H1 (cell line): ENCODE measurements around the gene ADO. TPM values are rescaled to one million over a fixed set of nuclear protein-coding genes. Genes with fewer than 3 reads are reported as not detected.
A peak's percentile ranks its signal among the peaks of the same experiment; 100 is the strongest.

Experiments used
- ASH2L ChIP-seq: fragments of 200-600, 300-600 bp; sonication (generic); IDR thresholded peaks from one replicate; pipeline ENCODE4 v1.7.1; 2017; ENCODE audit warnings: low read length
- BACH1 ChIP-seq: IDR thresholded peaks from 2 replicates; pipeline ENCODE4 v1.6.1; 2012; ENCODE audit warnings: low read length, improper control_type of control experiment
- CHD1 ChIP-seq: IDR thresholded peaks from 2 replicates; pipeline ENCODE4 v1.6.1; 2012; ENCODE audit warnings: low read depth, low read length, improper control_type of control experiment
- CHD2 ChIP-seq: IDR thresholded peaks from 2 replicates; pipeline ENCODE4 v1.6.1; 2012; ENCODE audit warnings: low read length, improper control_type of control experiment
- GABPA ChIP-seq: IDR thresholded peaks from 2 replicates; pipeline ENCODE4 v1.6.1; 2011; ENCODE audit warnings: mild to moderate bottlenecking, low read length, moderate library complexity, borderline replicate concordance; ENCODE audit not compliant: insufficient read depth
- HDAC6 ChIP-seq: IDR thresholded peaks from one replicate; pipeline ENCODE4 v1.7.1; 2012; ENCODE audit warnings: low read depth, mild to moderate bottlenecking, inconsistent platforms, low read length, moderate library complexity
- KDM5A ChIP-seq: fragments of 200-600 bp; IDR thresholded peaks from 2 replicates; pipeline ENCODE4 v1.7.1; 2012; ENCODE audit warnings: mild to moderate bottlenecking, low read length, inconsistent platforms, mixed read lengths
- MAFK ChIP-seq: IDR thresholded peaks from 2 replicates; pipeline ENCODE4 v1.6.1; 2012; ENCODE audit warnings: low read depth, mild to moderate bottlenecking, improper control_type of control experiment, low read length
- MAX ChIP-seq: IDR thresholded peaks from 2 replicates; pipeline ENCODE4 v1.6.1; 2012; ENCODE audit warnings: inconsistent platforms
- POLR2AphosphoS5 ChIP-seq: IDR thresholded peaks from 2 replicates; pipeline ENCODE4 v1.6.1; 2011; ENCODE audit warnings: low read depth, low read length
- RFX5 ChIP-seq: IDR thresholded peaks from 2 replicates; pipeline ENCODE4 v1.6.1; 2011; ENCODE audit warnings: low read depth, low read length, improper control_type of control experiment, borderline replicate concordance
- RNF2 ChIP-seq: fragments of 200-900, 300-1000 bp; sonication (generic); IDR thresholded peaks from 2 replicates; pipeline ENCODE4 v1.7.1; 2016; ENCODE audit warnings: borderline replicate concordance, low read depth, mild to moderate bottlenecking, antibody characterized with exemption, low read length; ENCODE audit not compliant: poor library complexity, severe bottlenecking; ENCODE audit errors: missing control alignments
- SAP30 ChIP-seq: fragments of 300-600 bp; sonication (generic); IDR thresholded peaks from 2 replicates; pipeline ENCODE4 v1.7.1; 2012; ENCODE audit warnings: low read length, moderate library complexity, mild to moderate bottlenecking, inconsistent platforms; ENCODE audit not compliant: insufficient read depth, insufficient replicate concordance
- SIN3A ChIP-seq, 2 experiments: IDR thresholded peaks in 1 of 2; conservative IDR thresholded peaks in 1 of 2; 2 replicates each; pipeline ENCODE4 v1.6.1; 2011 to 2012; ENCODE audit warnings: low read length in 2 of 2, improper control_type of control experiment in 1 of 2, low read depth in 1 of 2, mild to moderate bottlenecking in 1 of 2
- SIRT6 ChIP-seq: IDR thresholded peaks from one replicate; pipeline ENCODE4 v1.7.1; 2012; ENCODE audit warnings: low read length, inconsistent platforms
- SP4 ChIP-seq: IDR thresholded peaks from 2 replicates; pipeline ENCODE4 v1.6.1; 2012; ENCODE audit warnings: low read length, inconsistent platforms
- SRF ChIP-seq: IDR thresholded peaks from 2 replicates; pipeline ENCODE4 v1.6.1; 2011; ENCODE audit warnings: mild to moderate bottlenecking, low read depth, low read length, moderate library complexity
- USF2 ChIP-seq: IDR thresholded peaks from 2 replicates; pipeline ENCODE4 v1.6.1; 2011; ENCODE audit warnings: low read length, improper control_type of control experiment
- ZNF274 ChIP-seq: IDR thresholded peaks from 2 replicates; pipeline ENCODE4 v1.7.0; 2012; ENCODE audit warnings: low read length, borderline replicate concordance; ENCODE audit errors: extremely low read depth
- polyA plus RNA-seq, 7 experiments: library from polyadenylated mRNA; depleted of rRNA in 3 of 7; stranded (reverse) in 5 of 7; unstranded in 2 of 7; fragments of >200 nt in 5 of 7; fragments of 200-250 nt in 2 of 7; gene quantifications; 1 replicate in 5 of 7; 2 replicates in 1 of 7; 4 replicates in 1 of 7; pipeline versions ENCODE4 v1.2.1 to v1.2.3, GENCODE V29; 2011 to 2013; ENCODE audit warnings: missing spikeins in 2 of 7, mixed read lengths in 2 of 7
- total RNA-seq: library from RNA; stranded (reverse); fragmentation: NEBNext Ultra II Directional; extraction: Animal tissue kit (Norgen Biotek cat#: 25700); gene quantifications from 2 replicates; pipeline ENCODE4 v1.2.1, GENCODE V29; 2021
- TF ChIP-seq, protein P1 (sequence below), 3 experiments: IDR thresholded peaks; 1 replicate in 2 of 3; 2 replicates in 1 of 3; pipeline versions ENCODE4 v1.5.1 to v1.6.1; 2011; ENCODE audit warnings: low read length in 3 of 3, mild to moderate bottlenecking in 3 of 3, inconsistent platforms in 2 of 3, low read depth in 1 of 3, moderate library complexity in 1 of 3; ENCODE audit not compliant: insufficient read depth in 1 of 3; ENCODE audit errors: control extremely low read depth in 1 of 3

ADO gene
- total and polyA plus RNA-seq, 2 of the 8 experiments (the other 6 are each of a cell fraction or from before 2014, with no cell fraction given), result 18.7 to 27.9 TPM

GRCh38 chr10:62804356-62805230 lies at the start of gene ADO (continued):
- TF ChIP-seq SAP30 (no peak), RNF2 (no peak), SIRT6 (no peak), KDM5A (peak; percentile 10; the same call in 1 of the 2 replicates), ASH2L (peak; percentile 54), ZNF274 (no peak), SP4 (no peak), USF2 (no peak), BACH1 (no peak), MAFK (no peak), GABPA (peak; percentile 89), RFX5 (no peak), SIN3A (conservative IDR thresholded peaks at IDR 0.05 in 1 of 2, IDR thresholded peaks at IDR 0.05 in 1 of 2; ENCODE audit: low read depth in 1 of 2, low read length in 2 of 2) (peak in 1 of 2 experiments; percentile 88; a peak in 2 of 4 replicates), SRF (no peak), MAX (peak; percentile 73), POLR2AphosphoS5 (peak; percentile 69), CHD1 (no peak), CHD2 (0 out of 2 replicates have a peak, but pooled peaks have one; percentile 9), HDAC6 (no peak)
- TF ChIP-seq, protein P1, sequence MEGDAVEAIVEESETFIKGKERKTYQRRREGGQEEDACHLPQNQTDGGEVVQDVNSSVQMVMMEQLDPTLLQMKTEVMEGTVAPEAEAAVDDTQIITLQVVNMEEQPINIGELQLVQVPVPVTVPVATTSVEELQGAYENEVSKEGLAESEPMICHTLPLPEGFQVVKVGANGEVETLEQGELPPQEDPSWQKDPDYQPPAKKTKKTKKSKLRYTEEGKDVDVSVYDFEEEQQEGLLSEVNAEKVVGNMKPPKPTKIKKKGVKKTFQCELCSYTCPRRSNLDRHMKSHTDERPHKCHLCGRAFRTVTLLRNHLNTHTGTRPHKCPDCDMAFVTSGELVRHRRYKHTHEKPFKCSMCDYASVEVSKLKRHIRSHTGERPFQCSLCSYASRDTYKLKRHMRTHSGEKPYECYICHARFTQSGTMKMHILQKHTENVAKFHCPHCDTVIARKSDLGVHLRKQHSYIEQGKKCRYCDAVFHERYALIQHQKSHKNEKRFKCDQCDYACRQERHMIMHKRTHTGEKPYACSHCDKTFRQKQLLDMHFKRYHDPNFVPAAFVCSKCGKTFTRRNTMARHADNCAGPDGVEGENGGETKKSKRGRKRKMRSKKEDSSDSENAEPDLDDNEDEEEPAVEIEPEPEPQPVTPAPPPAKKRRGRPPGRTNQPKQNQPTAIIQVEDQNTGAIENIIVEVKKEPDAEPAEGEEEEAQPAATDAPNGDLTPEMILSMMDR (IDR thresholded peaks at IDR 0.05; ENCODE audit: control extremely low read depth in 1 of 3, insufficient read depth in 1 of 3, low read depth in 1 of 3, low read length in 3 of 3), result no peak
